ENCODE measurements around the gene USP51.
A peak's percentile ranks its signal among the peaks of the same experiment; 100 is the strongest.
"Not testable (repeated sequence)": the region's sequence is repeated elsewhere in the genome, so short reads cannot be mapped to it uniquely, and the experiment has no call there.

The USP51 gene

GRCh38 chrX:55489314-55490009 is at the start of gene USP51:
USP51 (minus strand) TSS chrX:55489848; CDS start chrX:55488939, 909 bp downstream.
- peak; percentile 4 for DNase-seq

DNA sequence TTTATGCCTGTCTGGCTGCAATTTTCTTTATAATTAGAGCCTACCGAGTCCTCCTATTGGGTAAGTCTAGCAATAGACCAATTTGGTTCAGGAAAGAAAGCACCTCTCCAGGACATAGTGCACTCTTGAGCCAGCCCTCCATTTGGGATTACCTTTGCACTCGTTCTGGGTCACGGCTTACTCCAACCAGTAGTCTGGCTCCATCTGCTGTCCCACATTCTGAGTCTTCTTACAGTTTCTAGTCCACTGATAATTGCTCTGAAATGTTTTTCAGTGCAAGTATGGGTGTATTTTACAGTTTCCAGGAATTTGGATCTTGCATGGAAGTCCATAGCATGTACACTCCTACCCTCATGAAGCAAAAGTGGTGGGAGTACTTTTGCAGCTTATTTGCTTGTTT is 34.8 kb upstream of the USP51 start:
- DNase-seq = no peak

GRCh38 chrX:55523356-55523755 is 33.7 kb upstream of the USP51 start:
- DNase-seq = no peak

DNA sequence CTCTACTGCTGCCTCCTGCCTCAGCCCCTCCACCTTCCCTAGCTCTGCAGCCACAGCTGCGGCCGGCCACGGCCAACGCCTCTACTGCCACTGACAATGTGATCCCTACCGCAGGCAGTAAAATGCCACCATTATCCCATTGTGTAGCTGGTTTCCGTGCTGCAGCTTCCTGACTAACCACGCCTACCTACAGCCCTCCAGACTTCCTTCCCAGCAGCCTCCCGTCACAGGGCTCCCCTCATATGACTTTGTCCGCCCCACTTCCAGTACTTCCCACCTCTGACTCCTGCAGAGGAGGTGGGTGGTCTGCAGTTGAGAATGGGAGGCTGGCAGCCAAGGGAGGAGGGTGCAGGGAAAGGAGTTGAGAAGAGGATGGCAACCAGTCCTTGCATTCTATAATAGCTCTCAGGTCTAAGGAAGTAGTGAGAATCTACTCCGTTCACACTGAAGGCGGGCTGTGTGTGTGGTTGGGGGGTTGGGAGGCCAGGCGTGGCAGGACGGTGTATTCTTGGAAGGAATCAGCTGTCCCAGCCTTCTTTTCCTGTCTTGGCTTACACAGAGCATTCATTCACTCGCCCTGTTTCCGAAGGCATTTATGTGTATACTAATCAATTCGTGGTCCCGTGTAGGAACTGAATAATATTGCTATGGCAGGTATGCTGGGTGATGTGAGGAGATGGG is 33.1 kb upstream of the USP51 start:
- no peak for DNase-seq

DNA sequence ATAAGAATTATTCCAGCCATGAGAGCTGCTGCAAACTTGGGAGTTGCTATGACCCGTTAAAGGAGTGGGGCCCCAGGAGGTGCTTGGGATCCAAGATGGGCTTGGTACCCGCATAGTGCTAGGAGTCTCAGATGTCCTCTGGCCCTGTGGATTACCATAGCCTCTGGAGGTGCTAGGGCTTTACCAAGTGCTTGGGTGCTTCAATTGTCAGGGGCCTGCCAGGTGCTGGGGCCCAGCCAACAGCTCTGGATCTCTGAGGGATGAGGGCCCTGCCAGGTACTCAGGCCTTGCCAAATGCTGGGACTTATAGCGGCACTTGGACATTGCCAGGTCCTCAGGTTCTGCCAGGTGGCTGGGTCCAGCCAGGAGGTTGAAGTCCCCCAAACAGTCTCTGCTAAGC is 32.0 kb upstream of the USP51 start:
- no peak for DNase-seq

- DNase-seq = not testable (repeated sequence)
These were observed 27.3 kb upstream of the USP51 start for GRCh38 chrX:55516794-55517481.

- not testable (repeated sequence) for DNase-seq
These were observed 23.5 kb upstream of the USP51 start for GRCh38 chrX:55513045-55513737.

DNA sequence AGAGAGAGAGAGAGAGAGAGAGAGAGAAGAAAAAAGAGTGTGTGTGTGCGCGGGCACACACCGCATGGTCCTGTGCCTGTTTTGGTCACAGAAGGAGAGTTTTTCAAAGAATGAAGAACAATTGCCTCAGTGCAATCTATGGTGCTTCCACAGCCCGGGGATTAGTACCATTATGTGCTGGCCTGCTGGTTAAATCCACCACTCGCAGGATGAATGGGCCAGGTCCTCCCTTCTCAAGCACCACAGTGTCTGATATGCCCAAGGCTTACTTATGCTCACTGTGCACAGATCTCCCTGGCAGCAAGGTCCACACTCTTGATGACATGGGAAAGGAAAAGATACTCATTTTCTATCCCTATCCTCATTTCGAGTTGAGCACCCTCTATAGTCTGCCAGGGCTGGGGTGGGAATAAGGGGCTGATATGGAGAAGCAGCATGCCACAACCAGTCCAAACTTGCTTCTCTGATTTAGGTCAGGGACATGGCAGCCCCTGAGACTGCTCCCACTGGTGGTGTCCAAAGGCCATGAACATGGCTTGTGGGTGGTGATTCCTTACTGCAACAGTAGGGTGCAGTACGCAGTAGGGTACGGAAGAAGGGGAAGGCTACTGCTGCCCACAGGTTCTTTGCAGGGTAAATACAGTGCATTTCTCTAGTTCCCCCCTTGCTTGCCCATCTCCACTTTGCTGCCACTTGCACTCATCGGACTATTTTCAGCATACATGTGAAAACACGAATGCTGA is 18.9 kb upstream of the USP51 start:
- not testable (repeated sequence) for DNase-seq

- DNase-seq = not testable (repeated sequence)
These were observed 18.1 kb upstream of the USP51 start for GRCh38 chrX:55507699-55508098.

DNA sequence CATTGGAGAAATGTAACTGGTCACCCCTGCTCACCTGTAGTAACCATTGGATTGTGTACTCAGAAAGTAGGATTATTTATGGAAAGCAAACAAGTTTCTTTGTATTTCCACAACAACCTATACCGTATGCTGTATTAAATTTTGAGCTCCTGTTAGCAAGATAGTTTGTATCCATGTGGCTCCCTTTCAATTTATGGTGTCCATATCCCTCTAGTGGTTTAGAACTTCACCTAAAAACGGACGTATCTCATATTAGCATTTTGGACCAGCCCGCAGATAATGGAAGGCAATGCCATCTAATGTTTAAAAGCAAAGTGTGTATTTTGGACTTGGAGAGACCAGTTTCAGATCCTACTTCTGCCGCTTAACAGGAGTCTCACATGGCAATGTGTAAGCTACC is 17.4 kb upstream of the USP51 start:
- not testable (repeated sequence) for DNase-seq

DNA sequence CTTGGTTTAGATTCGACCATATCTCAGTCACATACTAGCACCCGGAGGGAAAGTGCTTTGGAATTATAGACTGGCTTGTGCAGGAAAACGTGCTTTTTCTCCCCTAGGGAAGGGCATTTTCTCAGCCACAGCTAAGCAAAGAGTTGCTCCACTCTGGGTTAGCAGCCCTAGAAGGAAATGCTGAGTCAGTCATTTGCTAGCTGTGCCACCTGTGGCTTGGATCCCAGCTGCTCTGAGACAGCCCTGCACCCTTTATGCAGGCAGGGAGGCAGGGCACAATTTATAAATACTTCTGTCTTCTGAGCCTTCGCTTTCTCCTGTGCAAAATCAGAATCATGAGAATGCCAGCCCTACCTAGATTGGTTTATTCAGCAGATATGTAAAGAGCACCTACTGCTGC is 1.3 kb upstream of the USP51 start:
- DNase-seq = no peak

DNA sequence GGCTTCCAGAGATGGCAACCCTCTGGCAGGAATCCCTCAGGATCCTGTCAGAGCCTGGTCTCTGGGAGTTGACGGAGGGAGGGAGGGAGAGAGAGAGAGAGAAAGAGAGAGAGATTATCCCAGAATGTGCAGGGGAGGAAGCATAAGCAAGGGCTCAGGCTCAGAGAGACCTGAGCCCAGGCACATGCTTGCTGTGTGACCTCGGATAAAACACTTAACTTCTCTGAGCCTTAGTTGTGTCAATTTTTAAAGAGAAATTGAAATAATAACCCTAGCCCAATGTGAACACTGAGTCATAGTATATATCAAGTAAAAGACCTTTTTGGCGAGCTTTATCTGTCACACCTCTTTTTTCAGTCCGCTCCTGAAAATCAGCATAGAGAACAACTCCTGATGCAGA is 473 bp upstream of the USP51 start:
- no peak for DNase-seq

DNA sequence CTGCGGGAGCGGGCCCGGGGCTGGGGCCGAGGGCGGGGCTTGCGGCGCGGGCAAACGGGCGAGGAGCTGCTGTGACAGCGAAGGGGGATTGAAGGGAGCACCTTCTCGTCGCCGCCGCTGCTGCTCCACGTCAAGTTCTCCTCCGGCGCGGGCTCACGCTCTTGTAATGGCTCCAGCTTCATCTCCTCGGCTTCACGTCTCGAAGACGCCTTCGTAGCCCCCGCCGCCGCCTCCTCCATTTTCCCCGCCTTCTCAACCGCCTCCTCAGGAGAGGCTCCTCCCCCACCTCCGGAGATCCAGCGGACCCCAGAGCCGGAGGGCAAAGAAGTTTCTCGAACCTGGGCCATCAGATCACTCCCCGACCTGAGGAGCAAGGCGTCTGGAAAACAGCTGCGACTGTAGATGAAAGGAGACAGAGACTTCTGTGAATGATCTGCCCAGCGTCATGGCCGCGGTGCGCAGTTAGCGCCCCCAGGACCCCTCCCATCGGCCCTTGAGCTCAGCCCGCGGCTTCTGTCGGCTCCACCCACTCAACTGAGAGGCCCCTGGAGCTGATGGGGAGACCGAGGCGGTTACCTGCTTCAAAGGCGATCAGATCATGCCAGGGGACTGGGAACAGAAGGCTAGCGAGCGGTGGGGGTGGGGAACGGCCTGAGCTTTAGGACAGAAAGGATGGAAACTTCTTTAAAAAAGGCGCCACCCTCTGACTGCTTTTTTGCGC is 895 bp downstream of the USP51 start:
- DNase-seq = peak; percentile 61

- DNase-seq = no peak
These were observed 1.5 kb downstream of the USP51 start for GRCh38 chrX:55488006-55488592.

DNA sequence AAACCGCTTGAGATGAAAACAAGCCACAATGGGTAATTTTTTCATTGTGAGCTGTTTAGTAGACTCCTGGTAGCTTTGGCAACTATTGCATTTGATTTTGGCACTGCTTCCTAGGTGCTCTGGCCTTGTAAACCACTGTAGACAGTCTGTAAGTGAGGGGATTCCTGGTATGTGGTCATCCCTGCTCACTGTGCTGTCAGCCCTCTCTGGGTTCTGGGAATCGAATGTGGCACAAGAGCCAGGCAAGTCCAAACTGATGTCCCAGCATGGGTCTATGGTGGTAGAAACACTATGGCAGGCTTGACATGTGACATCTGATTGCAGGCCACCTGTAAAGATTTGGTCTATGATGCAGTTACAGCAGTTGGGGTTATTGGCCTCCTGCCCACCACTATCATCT is 2.5 kb downstream of the USP51 start:
- DNase-seq = no peak

DNA sequence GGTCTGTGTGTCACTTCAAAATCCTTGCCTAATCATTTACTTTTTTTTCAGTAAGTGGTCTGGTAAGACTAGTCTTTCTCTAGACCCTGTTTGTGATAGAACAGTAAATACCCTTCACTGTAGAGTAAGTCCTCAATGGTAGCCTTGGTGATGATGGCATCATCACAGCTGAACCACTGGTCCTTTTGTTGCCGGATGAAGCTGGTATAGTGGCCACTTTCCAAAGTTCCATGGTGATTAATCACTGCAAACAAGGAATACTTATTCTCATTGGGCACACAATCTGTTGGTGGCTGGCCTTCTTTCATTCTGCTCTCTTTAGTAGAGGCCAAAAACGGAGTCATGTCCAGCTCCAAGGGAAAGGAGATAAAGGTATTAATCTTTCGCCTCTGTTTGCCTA is 2.9 kb downstream of the USP51 start:
- no peak for DNase-seq

DNA sequence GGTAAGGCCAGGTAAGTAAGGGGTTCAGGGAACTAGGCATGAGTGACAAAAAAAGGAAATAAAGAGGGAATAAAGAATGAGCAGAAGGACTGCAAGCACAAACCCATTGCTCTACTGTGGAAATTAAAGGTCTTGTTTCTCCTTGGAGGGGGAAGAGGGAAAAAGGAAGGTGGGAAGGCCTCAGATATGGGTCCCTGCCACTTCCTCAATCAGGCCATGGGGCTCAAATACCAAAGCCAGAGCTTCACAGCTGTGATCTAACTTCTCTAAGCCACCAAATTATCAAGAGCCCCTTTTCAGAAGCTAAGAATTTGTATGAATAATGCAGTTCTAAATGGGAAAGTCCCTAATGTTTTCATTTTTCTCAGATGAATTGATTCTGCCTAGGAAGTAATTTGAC is 4.7 kb downstream of the USP51 start:
- no peak for DNase-seq

GRCh38 chrX:55480390-55481062 is 9.1 kb downstream of the USP51 start:
- DNase-seq = no peak

GRCh38 chrX:55479956-55480355 is 9.7 kb downstream of the USP51 start:
- not testable (repeated sequence) for DNase-seq

- DNase-seq = not testable (repeated sequence)
These were observed 23.9 kb downstream of the USP51 start for GRCh38 chrX:55465791-55466190.

DNA sequence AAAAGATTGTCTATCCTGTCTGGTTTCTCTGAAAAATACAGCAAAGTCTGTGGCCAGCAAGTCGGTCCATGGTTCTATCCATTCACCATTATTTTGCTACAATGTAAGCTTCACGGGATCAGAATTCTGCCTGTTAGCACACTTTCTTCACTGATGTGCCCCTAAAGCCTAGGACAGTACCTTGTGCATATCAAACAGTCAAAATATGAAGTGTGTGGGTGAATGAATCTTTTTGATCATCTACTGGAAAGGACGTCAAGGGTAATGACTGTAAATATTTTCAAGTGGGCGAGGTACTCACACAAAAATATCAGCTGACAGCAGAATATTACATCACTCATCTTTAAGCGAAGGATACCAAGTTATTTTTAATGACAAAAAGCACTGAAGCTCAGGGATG is 24.5 kb downstream of the USP51 start:
- not testable (repeated sequence) for DNase-seq

Data from activated CD4-positive, alpha-beta T cell treated with anti-CD3 and anti-CD28 coated beads, Interleukin-10, Interleukin-2, amounts not matched to agents 100 ng/mL and 50 ng/mL, durations not matched to agents 16 hours and 8 hours (primary cell).